AG04449 (cell line): ENCODE results near the gene FAM20A.

Source experiments
- CTCF ChIA-PET: fragments of 350-600 bp; formaldehyde crosslinking; extraction: SDS; loops from one replicate; lab custom pipeline; 2021; ENCODE audit warnings: antibody characterized with exemption; lab: Yijun Ruan, JAX
- POLR2A ChIA-PET: fragments of 400-600, 350-600 bp; formaldehyde crosslinking; extraction: SDS; loops from one replicate; lab custom pipeline; 2020; ENCODE audit warnings: antibody characterized with exemption, inconsistent platforms; lab: Yijun Ruan, JAX
- DNase-seq: peaks from one replicate; pipeline ENCODE4 v3.0.0-alpha.2; 2010; ENCODE audit warnings: low read depth, low spot score
- H3K4me3 ChIP-seq: 2 replicates; pipeline ENCODE4 v1.5.1; 2011; ENCODE audit warnings: low read depth, mild to moderate bottlenecking, control low read depth, low read length
- CTCF ChIP-seq: IDR thresholded peaks from one replicate; pipeline ENCODE4 v1.5.1; 2011; ENCODE audit warnings: mild to moderate bottlenecking, moderate library complexity, low read length, control low read depth, inconsistent platforms; ENCODE audit not compliant: insufficient read depth; ENCODE audit errors: missing control alignments

FAM20A gene

GRCh38 chr17:68599552-68600066 is 1.6 kb downstream of the FAM20A start:
- no peak for DNase-seq
- no peak overlapping the region for H3K4me3 ChIP-seq
- no peak for TF ChIP-seq CTCF
- CTCF ChIA-PET: no interaction called here
- POLR2A ChIA-PET: no interaction called here

GRCh38 chr17:68599091-68599490 is 2.1 kb downstream of the FAM20A start:
- DNase-seq: no peak
- ChIA-PET POLR2A (no interaction called here), CTCF (no interaction called here)
- TF ChIP-seq CTCF: no peak
- H3K4me3 ChIP-seq: no peak overlapping the region

- H3K4me3 ChIP-seq: no peak overlapping the region
- no peak for DNase-seq
- ChIA-PET CTCF (no interaction called here), POLR2A (no interaction called here)
- no peak for TF ChIP-seq CTCF
Observed at GRCh38 chr17:68598545-68598961, 2.6 kb downstream of the FAM20A start.

- no peak overlapping the region for H3K4me3 ChIP-seq
- no peak for DNase-seq
- ChIA-PET POLR2A (no interaction called here), CTCF (no interaction called here)
- no peak for TF ChIP-seq CTCF
Observed at GRCh38 chr17:68598074-68598473, 3.1 kb downstream of the FAM20A start.

- DNase-seq: no peak
- ChIA-PET CTCF (no interaction called here), POLR2A (no interaction called here)
- H3K4me3 ChIP-seq: no peak overlapping the region
- no peak for TF ChIP-seq CTCF
Observed at GRCh38 chr17:68596411-68596945, 4.7 kb downstream of the FAM20A start.

- no peak for TF ChIP-seq CTCF
- no peak overlapping the region for H3K4me3 ChIP-seq
- POLR2A ChIA-PET: no interaction called here
- CTCF ChIA-PET: no interaction called here
- DNase-seq: no peak
Observed at GRCh38 chr17:68595986-68596385, 5.2 kb downstream of the FAM20A start.
